Uterus (tissue), 2 donors: ENCODE data around the gene TH.

Experiments
- POLR2A ChIP-seq, 2 donors: fragments of 450-650 bp; IDR thresholded peaks; one replicate each; pipeline ENCODE4 v1.6.1; 2016; ENCODE audit warnings: antibody characterized with exemption in 2 of 2, mild to moderate bottlenecking in 1 of 2, moderate library complexity in 1 of 2
- TF ChIP-seq, protein P1 (sequence below), 4 experiments: fragments of 200-600 bp in 2 of 4; fragments of 450-650 bp in 2 of 4; sonication (generic) in 2 of 4; IDR thresholded peaks; one replicate each; pipeline ENCODE4 v1.5.1; 2016 to 2019; ENCODE audit warnings: antibody characterized with exemption in 4 of 4, mild to moderate bottlenecking in 2 of 4, moderate library complexity in 1 of 4

DNA sequence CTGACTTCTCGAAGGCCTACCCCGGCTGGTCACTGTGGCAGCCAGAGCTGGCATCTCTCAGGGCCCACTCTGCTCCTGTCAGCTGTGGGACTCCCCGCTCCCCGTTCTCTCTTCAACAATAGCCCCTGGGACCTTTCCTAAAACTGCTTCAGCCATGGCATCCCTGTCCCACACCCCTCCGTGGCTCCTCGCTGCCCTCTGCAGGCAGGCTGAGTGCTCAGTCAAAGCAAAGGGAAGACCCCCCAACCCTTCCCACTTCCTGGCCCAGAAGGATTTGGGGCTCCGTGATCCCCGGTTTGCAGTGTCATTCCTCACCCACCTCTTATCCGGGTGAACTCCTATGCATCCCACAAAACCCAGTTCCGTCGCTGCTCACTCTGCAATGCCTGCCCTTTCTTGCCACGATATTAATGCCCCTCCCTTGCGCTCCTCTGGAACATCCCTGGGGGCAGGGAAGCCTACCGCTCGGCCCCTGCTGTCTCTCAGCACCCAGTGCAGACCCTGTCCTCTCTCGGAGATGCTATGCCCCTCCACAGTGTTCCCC, 1.6 kb upstream of the TH start:
- TF ChIP-seq, protein P1, sequence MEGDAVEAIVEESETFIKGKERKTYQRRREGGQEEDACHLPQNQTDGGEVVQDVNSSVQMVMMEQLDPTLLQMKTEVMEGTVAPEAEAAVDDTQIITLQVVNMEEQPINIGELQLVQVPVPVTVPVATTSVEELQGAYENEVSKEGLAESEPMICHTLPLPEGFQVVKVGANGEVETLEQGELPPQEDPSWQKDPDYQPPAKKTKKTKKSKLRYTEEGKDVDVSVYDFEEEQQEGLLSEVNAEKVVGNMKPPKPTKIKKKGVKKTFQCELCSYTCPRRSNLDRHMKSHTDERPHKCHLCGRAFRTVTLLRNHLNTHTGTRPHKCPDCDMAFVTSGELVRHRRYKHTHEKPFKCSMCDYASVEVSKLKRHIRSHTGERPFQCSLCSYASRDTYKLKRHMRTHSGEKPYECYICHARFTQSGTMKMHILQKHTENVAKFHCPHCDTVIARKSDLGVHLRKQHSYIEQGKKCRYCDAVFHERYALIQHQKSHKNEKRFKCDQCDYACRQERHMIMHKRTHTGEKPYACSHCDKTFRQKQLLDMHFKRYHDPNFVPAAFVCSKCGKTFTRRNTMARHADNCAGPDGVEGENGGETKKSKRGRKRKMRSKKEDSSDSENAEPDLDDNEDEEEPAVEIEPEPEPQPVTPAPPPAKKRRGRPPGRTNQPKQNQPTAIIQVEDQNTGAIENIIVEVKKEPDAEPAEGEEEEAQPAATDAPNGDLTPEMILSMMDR (IDR thresholded peaks at IDR 0.05), result no peak
- no peak for TF ChIP-seq POLR2A (IDR thresholded peaks at IDR 0.05)
